ENCODE measurements around the gene ZDHHC11B.

Gene ZDHHC11B

GRCh38 chr5:665541-665955 lies 119.0 kb downstream of the ZDHHC11B start:
- TF ChIP-seq REST (IDR thresholded peaks at IDR 0.05; ENCODE audit: low read depth) (no peak), MAX (IDR thresholded peaks at IDR 0.05) (no peak), CREB1 (IDR thresholded peaks at IDR 0.05; ENCODE audit: low read depth) (no peak), TAF1 (IDR thresholded peaks at IDR 0.05; ENCODE audit: low read depth) (no peak)

GRCh38 chr5:664994-665360 lies 119.6 kb downstream of the ZDHHC11B start:
- TF ChIP-seq YY1 (IDR thresholded peaks at IDR 0.05; ENCODE audit: low read depth) = no peak
- no peak for TF ChIP-seq FOXM1 (IDR thresholded peaks at IDR 0.05; ENCODE audit: borderline replicate concordance, low read depth)
- no peak for TF ChIP-seq EGR1 (IDR thresholded peaks at IDR 0.05)
- TF ChIP-seq USF1 (IDR thresholded peaks at IDR 0.05) = no peak
- TF ChIP-seq CREB1 (IDR thresholded peaks at IDR 0.05; ENCODE audit: low read depth) = no peak
- TF ChIP-seq RAD21 (IDR thresholded peaks at IDR 0.05; ENCODE audit: low read depth) = no peak
- TF ChIP-seq TCF12 (IDR thresholded peaks at IDR 0.05; ENCODE audit: low read depth) = no peak
- TF ChIP-seq MAX (IDR thresholded peaks at IDR 0.05) = no peak
- TF ChIP-seq TAF1 (IDR thresholded peaks at IDR 0.05; ENCODE audit: low read depth) = no peak

- TF ChIP-seq USF1 (IDR thresholded peaks at IDR 0.05) (peak; percentile 44; the same call in 1 of the 2 replicates), TCF12 (IDR thresholded peaks at IDR 0.05; ENCODE audit: low read depth) (no peak), CREB1 (IDR thresholded peaks at IDR 0.05; ENCODE audit: low read depth) (no peak), MAX (IDR thresholded peaks at IDR 0.05) (peak; percentile 50), YY1 (IDR thresholded peaks at IDR 0.05; ENCODE audit: low read depth) (no peak)
These were observed 120.1 kb downstream of the ZDHHC11B start for GRCh38 chr5:664343-664993.

GRCh38 chr5:663436-664342 lies 120.8 kb downstream of the ZDHHC11B start:
- TF ChIP-seq REST (IDR thresholded peaks at IDR 0.05; ENCODE audit: low read depth) = no peak
- peak; percentile 96 for TF ChIP-seq NFIC (IDR thresholded peaks at IDR 0.05)
- 0 out of 2 replicates have a peak, but pooled peaks have one; percentile 36 for TF ChIP-seq FOXM1 (IDR thresholded peaks at IDR 0.05; ENCODE audit: borderline replicate concordance, low read depth)
- peak; percentile 53 for TF ChIP-seq USF1 (IDR thresholded peaks at IDR 0.05)
- TF ChIP-seq YY1 (IDR thresholded peaks at IDR 0.05; ENCODE audit: low read depth) = no peak
- peak; percentile 30; the same call in 1 of the 2 replicates for TF ChIP-seq ZBTB7A (IDR thresholded peaks at IDR 0.05; ENCODE audit: low read depth)
- peak; percentile 64; the same call in 1 of the 2 replicates for TF ChIP-seq MAX (IDR thresholded peaks at IDR 0.05)
- TF ChIP-seq CEBPB (IDR thresholded peaks at IDR 0.05) = no peak
- no peak for TF ChIP-seq EGR1 (IDR thresholded peaks at IDR 0.05)
- TF ChIP-seq RAD21 (IDR thresholded peaks at IDR 0.05; ENCODE audit: low read depth) = no peak; the same call in 1 of the 2 replicates
- TF ChIP-seq TAF1 (IDR thresholded peaks at IDR 0.05; ENCODE audit: low read depth) = no peak
- no peak for TF ChIP-seq CREB1 (IDR thresholded peaks at IDR 0.05; ENCODE audit: low read depth)
- TF ChIP-seq TEAD4 (IDR thresholded peaks at IDR 0.05) = peak; percentile 65
- peak; percentile 93 for TF ChIP-seq TCF12 (IDR thresholded peaks at IDR 0.05; ENCODE audit: low read depth)
- TF ChIP-seq EP300 (IDR thresholded peaks at IDR 0.05; ENCODE audit: borderline replicate concordance) = peak; percentile 87
